ENCODE measurements around the gene C2orf68. TPM values are rescaled to one million over a fixed set of nuclear protein-coding genes. Genes with fewer than 3 reads are reported as not detected.
"Not testable (repeated sequence)": the region's sequence is repeated elsewhere in the genome, so short reads cannot be mapped to it uniquely, and the experiment has no call there.

The C2orf68 gene
- 43.1 TPM for total RNA-seq

DNA sequence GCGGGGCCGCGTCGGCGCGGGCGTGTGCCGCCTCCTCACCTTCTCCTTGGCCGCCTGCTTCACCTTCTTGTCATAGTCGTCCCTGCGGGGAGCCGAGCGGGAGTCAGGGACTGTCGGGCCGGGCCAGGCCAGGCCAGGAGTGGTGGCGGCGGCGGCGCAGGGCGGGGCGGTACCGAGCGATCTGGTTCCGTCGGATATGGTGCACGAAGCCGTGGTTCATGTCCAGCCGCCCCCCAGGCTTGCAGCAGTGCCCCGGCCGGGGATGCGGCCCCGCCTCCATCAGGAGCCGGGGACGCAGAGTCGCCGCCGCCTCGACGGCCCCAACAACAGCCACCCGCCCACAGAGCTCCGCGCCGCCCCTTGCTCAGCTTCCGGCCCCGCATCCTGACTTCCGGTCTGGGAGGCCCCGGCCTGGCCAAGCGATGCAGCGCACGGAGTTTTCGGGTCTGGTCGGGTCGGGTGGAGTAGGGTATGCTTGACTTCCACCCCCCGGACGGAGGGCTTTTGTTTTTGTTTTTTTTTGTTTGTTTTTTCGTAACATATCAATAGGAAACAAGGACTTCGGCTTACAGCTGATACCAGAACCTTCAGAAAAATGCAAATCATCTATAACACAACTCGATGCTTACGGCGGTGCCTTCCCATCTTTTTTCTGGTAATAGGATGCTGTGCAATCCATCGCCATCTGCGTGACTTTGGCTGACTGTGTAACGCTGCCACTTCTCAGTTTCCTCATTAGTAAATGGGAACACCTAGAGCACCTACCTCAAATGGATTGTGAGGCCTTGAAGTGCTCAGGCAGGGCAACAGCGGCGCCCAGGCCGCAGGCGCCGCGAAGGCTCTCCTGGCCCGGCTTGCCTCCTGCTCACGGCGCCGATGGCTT lies at the start of gene C2orf68:
C2orf68 (minus strand) TSS at position 362 of the 883 bp plus-strand sequence; CDS start at position 280, 82 bp downstream.
- DNase-seq (ENCODE audit: low spot score): peak; percentile 94

DNA sequence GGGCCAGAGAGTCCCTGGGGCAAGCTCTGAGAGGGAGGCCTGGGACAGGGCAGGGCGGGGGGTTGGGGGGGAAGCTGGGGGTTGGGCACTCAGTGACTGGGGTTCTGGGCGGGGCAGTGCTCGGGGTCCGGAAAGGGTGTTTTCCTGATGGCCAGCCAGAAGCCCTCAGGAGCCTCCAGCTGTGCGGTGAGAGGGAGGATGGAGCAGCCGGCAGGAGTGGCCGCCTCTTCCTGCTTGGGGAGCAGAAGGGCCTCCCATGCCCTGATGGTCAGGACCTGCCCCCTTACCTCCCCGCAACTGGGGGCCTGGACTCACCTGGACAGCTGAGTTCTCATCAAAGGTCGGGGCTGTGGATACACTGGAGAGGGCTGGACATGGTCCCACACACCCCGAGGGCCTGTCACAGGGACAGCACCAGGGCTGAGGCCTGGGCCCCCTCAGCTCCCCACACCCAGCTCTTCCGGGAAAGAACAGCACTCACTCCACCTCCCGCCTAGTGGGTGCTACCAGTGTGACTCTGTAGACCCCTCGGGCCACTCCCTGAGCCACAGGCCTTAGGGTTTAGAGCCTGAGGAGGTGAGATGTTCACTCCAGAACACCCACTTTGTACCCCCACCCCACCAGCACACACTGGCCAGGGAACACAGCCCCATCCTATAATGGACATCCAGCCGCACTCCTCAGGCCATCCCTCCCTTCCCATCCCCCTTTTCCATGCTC lies 49.4 kb upstream of the C2orf68 start:
- no peak for DNase-seq (ENCODE audit: low spot score)

- DNase-seq (ENCODE audit: low spot score): no peak
Observed at GRCh38 chr2:85660725-85661124, 48.9 kb upstream of the C2orf68 start.

- not testable (repeated sequence) for DNase-seq (ENCODE audit: low spot score)
Observed at GRCh38 chr2:85660301-85660700, 48.4 kb upstream of the C2orf68 start.

- no peak for DNase-seq (ENCODE audit: low spot score)
Observed at GRCh38 chr2:85659324-85659981, 47.6 kb upstream of the C2orf68 start.

DNA sequence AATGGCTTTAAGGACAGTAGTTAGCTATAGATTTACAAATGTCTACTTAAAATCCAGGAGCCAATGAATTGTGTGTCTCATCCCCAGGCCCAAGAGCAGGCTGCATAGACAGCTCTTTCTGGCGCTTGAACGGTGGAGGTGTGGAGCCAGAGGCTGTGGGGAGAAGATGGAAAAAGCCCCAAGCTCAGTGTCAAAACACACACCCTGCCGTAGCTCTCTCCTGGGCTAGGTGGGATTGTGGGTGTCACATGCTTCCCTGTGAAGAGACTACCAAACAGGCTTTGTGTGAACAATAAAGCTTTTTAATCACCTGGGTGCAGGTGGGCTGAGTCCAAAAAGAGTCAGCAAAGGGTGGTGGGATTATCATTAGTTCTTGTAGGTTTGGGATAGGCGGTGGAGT lies 45.5 kb upstream of the C2orf68 start:
- not testable (repeated sequence) for DNase-seq (ENCODE audit: low spot score)

DNA sequence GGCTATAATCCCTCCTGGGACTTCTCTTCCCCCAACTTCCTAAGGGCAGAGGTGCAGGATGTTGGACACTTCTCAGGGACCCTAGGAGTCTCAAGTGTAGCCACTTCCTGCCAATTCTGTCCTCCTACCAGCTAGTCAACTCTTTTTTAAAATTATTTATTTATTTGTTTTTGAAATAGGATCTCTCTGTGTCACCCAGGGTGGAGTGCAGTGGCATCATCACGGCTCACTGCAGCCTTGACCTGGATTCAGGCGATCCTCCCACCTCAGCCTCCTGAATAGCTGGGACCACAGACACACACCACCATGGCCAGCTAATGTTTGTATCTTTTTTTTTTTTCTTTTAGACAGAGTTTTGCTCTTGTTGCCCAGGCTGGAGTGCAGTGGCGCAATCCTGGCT lies 44.6 kb upstream of the C2orf68 start:
- no peak for DNase-seq (ENCODE audit: low spot score)

DNA sequence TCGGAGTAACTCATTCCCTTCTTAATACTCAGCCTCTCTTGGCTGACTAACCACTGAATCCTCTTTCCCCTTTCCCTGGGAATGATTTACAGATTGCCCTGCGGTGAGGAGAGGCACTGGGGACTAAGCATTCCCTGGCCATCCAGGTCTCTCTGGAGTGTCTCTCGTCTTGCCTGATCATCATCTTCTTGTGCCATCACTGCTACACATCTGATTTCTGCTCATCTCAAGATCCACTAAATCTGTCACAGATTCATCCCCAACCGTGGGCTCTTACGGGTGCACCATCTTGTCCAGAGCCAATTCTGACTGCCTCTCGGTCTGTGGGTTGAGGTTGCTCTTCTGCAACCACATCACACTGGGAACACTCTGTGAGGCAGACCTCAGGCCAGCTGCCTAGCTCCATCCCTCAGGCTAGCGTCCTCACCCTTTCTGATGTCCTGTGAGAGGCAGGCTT lies 44.1 kb upstream of the C2orf68 start:
- no peak for DNase-seq (ENCODE audit: low spot score)

DNA sequence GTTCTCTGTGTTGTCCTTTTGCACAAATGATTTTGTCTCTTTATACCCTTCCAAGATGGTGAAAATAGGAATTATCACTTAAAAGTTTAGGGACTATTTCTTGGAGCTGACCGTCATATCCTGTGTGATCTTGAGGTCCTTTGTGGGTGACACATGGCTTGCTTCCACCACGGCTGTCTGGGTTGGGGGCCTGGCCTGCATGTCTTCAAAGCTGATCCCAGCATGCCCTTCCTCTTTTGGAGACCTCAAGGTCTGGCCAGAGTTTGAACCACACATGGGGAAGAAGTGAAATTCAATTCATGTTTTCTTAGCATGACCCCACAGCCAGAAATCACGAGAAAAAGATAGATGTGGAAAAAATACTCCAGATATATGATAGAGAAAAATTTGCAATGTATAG lies 42.1 kb upstream of the C2orf68 start:
- DNase-seq (ENCODE audit: low spot score): no peak

- no peak for DNase-seq (ENCODE audit: low spot score)
Observed at GRCh38 chr2:85652056-85652455, 40.2 kb upstream of the C2orf68 start.

DNA sequence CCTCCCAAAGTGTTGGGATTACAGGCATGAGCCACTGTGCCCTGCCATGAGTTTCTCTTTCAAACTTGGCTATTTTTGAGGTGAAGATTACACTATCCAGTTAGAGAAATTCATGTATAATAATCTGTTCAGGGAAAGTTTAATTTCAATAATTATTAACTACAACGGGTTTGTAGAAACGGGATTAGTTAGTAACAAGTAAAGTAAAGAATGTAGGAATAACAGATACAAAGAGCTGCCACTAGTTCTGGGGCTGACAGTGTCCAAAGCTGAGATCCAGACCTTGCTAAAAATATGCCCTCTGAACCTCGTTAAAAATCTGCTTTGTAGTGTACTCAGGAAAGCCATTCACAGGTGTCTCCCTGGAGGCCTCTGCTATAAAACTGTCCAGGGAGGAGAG lies 39.2 kb upstream of the C2orf68 start:
- no peak for DNase-seq (ENCODE audit: low spot score)

DNA sequence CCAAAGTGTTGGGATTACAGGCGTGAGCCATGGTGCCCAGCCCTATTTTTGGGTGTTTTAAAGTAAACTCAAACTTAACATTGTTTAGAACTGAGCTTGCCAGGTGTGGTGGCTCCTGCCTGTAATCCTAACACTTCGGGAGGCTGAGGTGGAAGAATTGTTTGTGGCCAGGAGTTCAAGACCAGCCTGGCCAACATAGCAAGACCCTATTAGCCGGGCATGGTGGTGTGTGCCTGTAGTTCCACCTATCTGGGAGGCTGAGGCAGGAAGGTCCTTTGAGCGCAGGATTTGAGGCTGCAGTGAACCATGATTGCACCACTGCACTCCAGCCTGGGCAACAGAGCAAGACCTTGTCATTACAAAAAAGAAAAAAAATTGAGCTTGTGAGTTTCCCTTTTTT lies 38.6 kb upstream of the C2orf68 start:
- no peak for DNase-seq (ENCODE audit: low spot score)

- DNase-seq (ENCODE audit: low spot score): no peak
Observed at GRCh38 chr2:85649201-85650190, 37.6 kb upstream of the C2orf68 start.

DNA sequence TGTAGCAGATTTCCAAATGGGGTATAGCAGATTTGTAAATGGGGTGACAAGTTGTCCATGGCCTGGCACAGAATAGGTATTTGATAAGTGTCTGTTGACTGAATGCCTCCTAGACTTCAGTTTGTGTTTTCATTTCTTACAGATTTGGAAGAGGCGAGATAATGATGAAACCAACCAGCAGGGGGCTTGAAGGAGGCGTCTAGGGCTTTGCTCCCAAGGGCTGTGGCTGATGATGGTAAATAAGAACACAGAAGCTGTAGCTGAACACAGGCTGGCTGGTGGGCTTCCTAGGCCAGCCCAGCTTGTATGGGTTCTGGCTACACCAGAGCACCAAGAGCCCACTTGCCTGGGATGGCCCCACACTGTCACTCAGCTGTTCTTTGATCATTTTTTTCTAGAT lies 36.8 kb upstream of the C2orf68 start:
- no peak for DNase-seq (ENCODE audit: low spot score)

DNA sequence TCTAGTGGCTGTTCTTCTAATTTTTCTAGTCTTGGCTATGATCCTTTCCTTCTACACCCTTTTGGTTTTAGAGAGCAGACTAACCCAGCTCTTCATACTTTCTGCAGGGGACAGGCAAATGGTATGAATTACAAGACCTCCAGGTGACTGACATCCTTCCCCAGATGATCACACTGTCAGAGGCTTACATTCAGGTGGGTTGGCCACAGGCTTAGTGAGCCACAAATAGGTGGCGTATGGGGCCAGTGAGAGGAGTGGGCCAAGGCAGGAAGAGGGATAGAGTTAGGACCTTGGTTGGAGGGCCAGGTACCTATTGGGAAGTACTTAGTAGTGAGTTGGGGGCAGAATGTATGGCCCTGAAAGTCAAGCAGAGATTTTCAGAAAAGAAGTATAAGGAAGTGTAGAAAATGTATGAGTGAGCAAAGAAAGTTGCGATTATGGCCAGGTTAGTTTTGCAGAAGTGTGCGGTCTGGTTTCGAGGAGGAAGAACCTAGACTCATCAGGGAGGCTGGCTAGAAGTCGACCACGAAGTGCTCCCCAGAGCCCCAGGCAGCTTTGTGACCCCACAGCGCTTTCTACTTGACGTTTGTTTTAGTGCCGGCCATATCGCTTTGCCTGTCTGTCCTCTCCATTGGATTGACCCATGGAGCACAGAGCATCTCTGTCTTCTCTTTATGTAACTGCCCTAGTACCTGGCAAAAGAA lies 36.1 kb upstream of the C2orf68 start:
- no peak for DNase-seq (ENCODE audit: low spot score)

DNA sequence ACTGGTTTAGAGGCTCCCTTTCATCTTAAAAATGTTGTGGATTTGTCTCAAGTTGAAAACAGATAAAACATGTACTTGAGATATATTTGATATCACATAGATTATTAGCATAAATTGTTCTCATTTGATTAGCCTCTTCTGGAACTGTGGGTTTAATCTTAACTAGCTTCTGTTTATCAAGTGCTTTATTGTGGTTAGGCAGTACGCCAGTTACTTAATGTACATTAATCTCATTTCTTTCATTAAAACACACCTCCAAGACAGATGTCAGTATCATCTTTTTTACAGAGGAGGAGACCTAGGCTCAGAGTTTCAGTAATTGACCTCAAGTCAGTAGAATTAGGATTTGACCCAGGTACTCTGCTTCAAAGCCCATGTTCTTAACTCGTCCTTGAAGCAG lies 34.3 kb upstream of the C2orf68 start:
- no peak for DNase-seq (ENCODE audit: low spot score)

- no peak for DNase-seq (ENCODE audit: low spot score)
Observed at GRCh38 chr2:85644909-85645308, 33.0 kb upstream of the C2orf68 start.

DNA sequence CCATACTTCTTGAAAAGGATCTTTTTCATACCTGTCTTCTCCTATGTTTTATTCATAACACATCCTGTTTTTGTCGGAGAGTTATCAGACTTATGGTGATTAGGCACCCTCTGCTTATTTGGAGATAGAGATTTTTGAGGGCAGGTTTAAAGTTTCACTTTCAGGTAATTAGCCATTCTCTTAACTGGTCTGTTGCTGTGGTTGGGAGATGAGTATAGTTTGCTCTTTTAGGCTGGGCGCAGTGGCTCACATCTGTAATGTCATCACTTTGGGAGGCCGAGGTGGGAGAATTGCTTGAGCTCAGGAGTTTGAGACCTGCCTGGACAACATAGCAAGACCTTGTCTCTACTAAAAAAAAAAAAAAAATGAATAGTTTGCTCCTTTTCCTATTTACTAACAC lies 30.9 kb upstream of the C2orf68 start:
- no peak for DNase-seq (ENCODE audit: low spot score)

DNA sequence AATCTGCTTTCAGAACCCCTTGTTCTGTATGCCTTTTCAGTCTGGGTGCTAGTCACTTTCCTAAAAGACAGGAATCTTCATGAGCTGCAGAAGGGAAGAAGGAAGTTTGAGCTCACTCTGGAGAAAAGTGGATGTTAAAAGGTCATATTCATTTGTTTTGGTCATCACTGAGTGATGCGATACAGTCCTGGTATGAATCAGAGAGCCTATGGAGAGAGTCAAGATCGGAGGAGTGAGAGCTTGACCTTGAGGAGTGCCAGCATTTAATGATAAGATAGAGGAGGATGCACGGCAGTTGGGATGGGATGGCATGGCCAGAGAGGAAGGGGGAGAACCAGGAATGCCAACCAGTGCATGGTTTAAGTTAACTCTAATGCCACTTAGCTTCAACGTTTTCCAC lies 23.8 kb upstream of the C2orf68 start:
- DNase-seq (ENCODE audit: low spot score): no peak

GRCh38 chr2:85635011-85635410 lies 23.1 kb upstream of the C2orf68 start:
- DNase-seq (ENCODE audit: low spot score): no peak

DNA sequence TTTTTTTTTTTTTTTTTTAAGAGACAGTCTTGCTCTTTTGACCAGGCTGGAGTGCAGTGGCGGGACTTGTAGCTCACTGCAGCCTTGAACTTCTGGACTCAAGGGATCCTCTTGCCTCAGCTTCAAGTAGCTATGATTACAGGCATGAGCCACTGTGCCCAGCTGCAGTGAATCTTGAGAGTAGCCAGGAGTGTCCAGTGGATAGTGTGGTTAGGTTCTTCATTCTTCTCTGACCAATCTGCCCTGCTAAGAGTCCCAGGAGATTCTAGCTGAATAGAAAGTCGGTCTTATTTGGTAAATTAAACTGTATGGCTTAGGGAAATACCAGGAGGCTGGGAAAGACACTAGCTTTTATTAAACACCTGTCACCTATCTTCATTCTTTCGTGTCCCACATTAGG lies 19.4 kb upstream of the C2orf68 start:
- DNase-seq (ENCODE audit: low spot score): no peak

All from ureter (tissue), 1 donor.